ENCODE results near the gene KCNC3.

KCNC3 gene

DNA sequence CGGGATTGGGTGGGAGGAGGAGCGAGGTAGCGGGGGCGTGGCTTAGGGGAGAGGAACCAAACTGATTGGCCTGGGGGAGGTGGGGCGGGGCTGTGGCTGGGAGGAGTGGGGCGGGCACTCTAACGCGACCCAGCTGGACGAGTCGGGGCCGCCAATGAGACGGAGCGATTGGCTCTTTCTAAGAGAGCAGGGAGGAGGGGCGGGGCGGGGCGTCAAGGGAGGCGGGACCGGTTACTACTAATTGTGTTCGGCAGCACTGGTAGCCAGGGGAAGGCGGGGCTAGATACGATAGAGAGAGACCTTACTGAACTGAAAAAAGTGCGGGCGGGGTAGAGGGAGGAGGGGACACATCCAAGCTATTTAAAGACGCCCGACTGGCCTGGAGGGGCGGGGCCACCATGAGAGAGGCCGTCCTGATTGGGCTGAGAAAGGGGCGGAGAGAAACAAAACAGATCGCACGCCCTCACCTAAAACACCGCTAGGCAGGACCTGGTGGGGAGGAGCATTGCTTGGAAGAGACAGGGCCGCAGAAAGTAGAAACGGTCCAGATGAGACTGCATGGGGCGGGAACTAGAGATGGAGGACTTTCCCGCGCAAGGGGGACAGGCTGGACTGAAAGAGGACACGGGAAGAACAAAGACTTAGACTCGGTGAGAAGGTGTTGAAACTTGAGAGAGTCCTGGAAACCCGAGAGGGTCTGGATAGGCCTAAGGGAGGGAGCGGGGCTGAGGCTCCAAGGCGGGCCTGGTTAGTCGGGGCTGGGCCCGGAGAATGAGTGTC is at the start of gene KCNC3:
Gene KCNC3, minus strand, starts transcription at position 232 of the 780 bp plus-strand sequence. CDS start 295 bp downstream, outside the sequence.
- Histone ChIP-seq H3K27me3 (ENCODE audit: insufficient read depth, low read length) (peaks cover 18% of the 10 kb centered on the region), H3K9me3 (ENCODE audit: insufficient read depth, low read depth, low read length) (peaks cover 31% of the 10 kb centered on the region), H3K27ac (ENCODE audit: low read length) (no peak within 1 kb of the TSS), H3K4me1 (ENCODE audit: insufficient read depth, low read length) (no peaks in the 10 kb centered on the region), H3K36me3 (ENCODE audit: insufficient read depth, low read depth, low read length) (no peaks in the 10 kb centered on the region), H3K4me3 (ENCODE audit: low read length) (peak within 1 kb of the TSS; percentile 74), H3K9ac (ENCODE audit: low read depth, low read length) (peak within 1 kb of the TSS; percentile 68; the same call in 1 of the 2 replicates)

DNA sequence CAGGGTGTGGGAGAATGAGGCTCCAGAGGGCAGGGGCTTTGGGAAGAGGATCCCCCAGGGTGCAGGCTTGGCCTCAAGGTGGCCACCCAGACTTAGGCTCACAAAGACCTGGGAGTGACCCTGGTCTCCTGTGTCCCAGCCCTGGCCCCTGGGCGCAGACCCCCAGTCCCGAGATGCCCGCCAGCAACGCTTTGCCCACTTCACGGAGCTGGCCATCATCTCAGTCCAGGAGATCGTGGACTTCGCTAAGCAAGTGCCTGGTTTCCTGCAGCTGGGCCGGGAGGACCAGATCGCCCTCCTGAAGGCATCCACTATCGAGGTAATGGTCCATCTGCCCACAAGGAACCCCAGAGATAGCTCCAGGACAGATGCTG is 49.7 kb upstream of the KCNC3 start:
- no peak overlapping the region for H3K9ac ChIP-seq (ENCODE audit: low read depth, low read length)
- peaks cover 44% of the 10 kb centered on the region for H3K36me3 ChIP-seq (ENCODE audit: insufficient read depth, low read depth, low read length)
- no peak overlapping the region for H3K4me3 ChIP-seq (ENCODE audit: low read length)
- H3K27ac ChIP-seq (ENCODE audit: low read length) = no peak overlapping the region
- H3K9me3 ChIP-seq (ENCODE audit: insufficient read depth, low read depth, low read length) = no peaks in the 10 kb centered on the region
- no peaks in the 10 kb centered on the region; the same call in 1 of the 2 replicates for H3K4me1 ChIP-seq (ENCODE audit: insufficient read depth, low read length)
- H3K27me3 ChIP-seq (ENCODE audit: insufficient read depth, low read length) = no peaks in the 10 kb centered on the region; the same call in 1 of the 2 replicates

DNA sequence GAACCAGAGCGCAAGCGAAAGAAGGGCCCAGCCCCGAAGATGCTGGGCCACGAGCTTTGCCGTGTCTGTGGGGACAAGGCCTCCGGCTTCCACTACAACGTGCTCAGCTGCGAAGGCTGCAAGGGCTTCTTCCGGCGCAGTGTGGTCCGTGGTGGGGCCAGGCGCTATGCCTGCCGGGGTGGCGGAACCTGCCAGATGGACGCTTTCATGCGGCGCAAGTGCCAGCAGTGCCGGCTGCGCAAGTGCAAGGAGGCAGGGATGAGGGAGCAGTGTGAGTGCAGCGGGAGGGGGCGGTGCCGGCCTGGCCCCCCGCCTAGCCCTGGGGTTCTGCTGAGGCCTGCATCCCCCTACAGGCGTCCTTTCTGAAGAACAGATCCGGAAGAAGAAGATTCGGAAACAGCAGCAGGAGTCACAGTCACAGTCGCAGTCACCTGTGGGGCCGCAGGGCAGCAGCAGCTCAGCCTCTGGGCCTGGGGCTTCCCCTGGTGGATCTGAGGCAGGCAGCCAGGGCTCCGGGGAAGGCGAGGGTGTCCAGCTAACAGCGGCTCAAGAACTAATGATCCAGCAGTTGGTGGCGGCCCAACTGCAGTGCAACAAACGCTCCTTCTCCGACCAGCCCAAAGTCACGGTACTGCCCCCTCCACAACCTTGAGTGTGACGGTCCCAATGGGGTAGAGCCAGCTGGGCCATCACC is 49.1 kb upstream of the KCNC3 start:
- Histone ChIP-seq H3K36me3 (ENCODE audit: insufficient read depth, low read depth, low read length) (peaks cover 44% of the 10 kb centered on the region), H3K9ac (ENCODE audit: low read depth, low read length) (no peak overlapping the region), H3K27me3 (ENCODE audit: insufficient read depth, low read length) (no peaks in the 10 kb centered on the region; the same call in 1 of the 2 replicates), H3K9me3 (ENCODE audit: insufficient read depth, low read depth, low read length) (no peaks in the 10 kb centered on the region), H3K27ac (ENCODE audit: low read length) (no peak overlapping the region), H3K4me3 (ENCODE audit: low read length) (no peak overlapping the region), H3K4me1 (ENCODE audit: insufficient read depth, low read length) (no peaks in the 10 kb centered on the region; the same call in 1 of the 2 replicates)

DNA sequence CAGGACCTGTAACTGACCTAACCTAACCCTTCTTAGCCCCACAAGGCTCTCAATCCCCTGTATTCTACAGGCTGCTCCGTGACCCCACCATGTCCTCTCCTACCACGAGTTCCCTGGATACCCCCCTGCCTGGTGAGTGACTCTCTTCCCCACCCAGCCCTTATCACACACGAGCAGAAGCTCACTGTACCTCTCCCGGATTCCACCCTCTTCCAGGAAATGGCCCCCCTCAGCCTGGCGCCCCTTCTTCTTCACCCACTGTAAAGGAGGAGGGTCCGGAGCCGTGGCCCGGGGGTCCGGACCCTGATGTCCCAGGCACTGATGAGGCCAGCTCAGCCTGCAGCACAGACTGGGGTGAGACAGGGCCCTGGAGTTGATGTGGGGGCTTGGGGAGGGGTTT is 48.3 kb upstream of the KCNC3 start:
- no peaks in the 10 kb centered on the region for H3K4me1 ChIP-seq (ENCODE audit: insufficient read depth, low read length)
- no peaks in the 10 kb centered on the region for H3K27me3 ChIP-seq (ENCODE audit: insufficient read depth, low read length)
- peaks cover 44% of the 10 kb centered on the region for H3K36me3 ChIP-seq (ENCODE audit: insufficient read depth, low read depth, low read length)
- no peak overlapping the region for H3K9ac ChIP-seq (ENCODE audit: low read depth, low read length)
- no peak overlapping the region for H3K27ac ChIP-seq (ENCODE audit: low read length)
- no peaks in the 10 kb centered on the region for H3K9me3 ChIP-seq (ENCODE audit: insufficient read depth, low read depth, low read length)
- H3K4me3 ChIP-seq (ENCODE audit: low read length) = no peak overlapping the region; the same call in 1 of the 2 replicates

DNA sequence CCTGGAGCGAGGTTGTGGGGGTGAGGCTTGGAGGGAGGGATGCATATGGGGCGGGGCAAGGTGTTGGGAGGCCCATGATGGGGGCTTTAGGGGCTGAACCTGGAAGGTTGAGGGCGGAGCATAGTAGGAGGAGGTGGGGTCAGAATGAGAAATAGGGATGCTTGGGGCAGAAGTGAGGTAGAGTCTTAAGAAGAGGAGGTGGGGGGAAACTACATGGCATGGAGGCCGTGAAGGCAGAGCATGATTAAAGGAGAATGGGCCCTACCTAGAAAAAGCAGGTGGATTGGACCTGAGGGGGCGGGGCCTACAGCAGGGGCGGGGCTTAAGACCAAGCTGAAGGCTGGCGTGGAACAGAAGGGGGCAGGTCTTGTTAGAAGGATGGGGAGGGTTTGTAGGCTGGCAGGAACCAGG is 47.9 kb upstream of the KCNC3 start:
- H3K9ac ChIP-seq (ENCODE audit: low read depth, low read length) = no peak overlapping the region
- no peaks in the 10 kb centered on the region for H3K4me1 ChIP-seq (ENCODE audit: insufficient read depth, low read length)
- H3K4me3 ChIP-seq (ENCODE audit: low read length) = peak overlapping the region; percentile 51; the same call in 1 of the 2 replicates
- H3K27me3 ChIP-seq (ENCODE audit: insufficient read depth, low read length) = no peaks in the 10 kb centered on the region
- no peaks in the 10 kb centered on the region for H3K9me3 ChIP-seq (ENCODE audit: insufficient read depth, low read depth, low read length)
- no peak overlapping the region for H3K27ac ChIP-seq (ENCODE audit: low read length)
- H3K36me3 ChIP-seq (ENCODE audit: insufficient read depth, low read depth, low read length) = peaks cover 44% of the 10 kb centered on the region

DNA sequence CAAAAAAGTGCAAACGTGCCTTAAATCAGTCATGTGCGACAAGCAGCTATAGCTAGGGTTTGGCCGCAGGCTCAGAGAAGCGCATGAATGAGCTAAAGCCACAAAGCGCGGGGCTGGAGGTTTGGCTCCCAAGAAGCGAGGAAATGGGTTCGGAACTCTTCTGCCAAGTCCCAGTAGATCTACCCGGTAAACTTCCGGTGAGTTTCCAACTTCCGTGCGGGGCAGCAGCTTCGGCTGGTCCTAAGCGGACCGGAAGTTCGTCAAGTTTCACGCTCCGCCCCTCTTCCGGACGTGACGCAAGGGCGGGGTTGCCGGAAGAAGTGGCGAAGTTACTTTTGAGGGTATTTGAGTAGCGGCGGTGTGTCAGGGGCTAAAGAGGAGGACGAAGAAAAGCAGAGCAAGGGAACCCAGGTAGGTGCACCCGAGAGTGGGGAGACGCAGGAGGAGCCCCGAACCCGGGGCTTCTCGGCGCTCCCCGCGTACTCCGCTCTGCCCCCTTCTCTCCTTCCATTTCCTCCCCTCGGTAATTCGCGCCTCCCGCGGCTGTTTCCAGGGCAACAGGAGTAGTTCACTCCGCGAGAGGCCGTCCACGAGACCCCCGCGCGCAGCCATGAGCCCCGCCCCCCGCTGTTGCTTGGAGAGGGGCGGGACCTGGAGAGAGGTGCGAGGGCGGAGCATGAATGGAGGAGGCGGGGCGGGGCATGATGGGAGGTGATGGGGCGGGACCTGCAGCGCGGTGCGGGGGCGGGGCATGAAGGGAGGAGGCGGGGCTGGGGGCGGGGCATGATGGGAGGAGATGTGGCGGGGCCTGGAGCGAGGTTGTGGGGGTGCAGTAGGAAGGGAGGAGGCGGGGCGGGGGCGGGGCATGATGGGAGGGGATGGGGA is 47.2 kb upstream of the KCNC3 start, which contains the start of gene NR1H2:
Gene NR1H2, plus strand, starts transcription at position 292 of the 885 bp plus-strand sequence. CDS start 1,149 bp downstream, outside the sequence.
- no peaks in the 10 kb centered on the region for H3K27me3 ChIP-seq (ENCODE audit: insufficient read depth, low read length)
- peak within 1 kb of the TSS; percentile 96 for H3K9ac ChIP-seq (ENCODE audit: low read depth, low read length)
- H3K9me3 ChIP-seq (ENCODE audit: insufficient read depth, low read depth, low read length) = no peaks in the 10 kb centered on the region
- H3K4me1 ChIP-seq (ENCODE audit: insufficient read depth, low read length) = no peaks in the 10 kb centered on the region
- peaks cover 39% of the 10 kb centered on the region for H3K36me3 ChIP-seq (ENCODE audit: insufficient read depth, low read depth, low read length)
- peak within 1 kb of the TSS; percentile 97 for H3K4me3 ChIP-seq (ENCODE audit: low read length)
- peak within 1 kb of the TSS; percentile 57 for H3K27ac ChIP-seq (ENCODE audit: low read length)

DNA sequence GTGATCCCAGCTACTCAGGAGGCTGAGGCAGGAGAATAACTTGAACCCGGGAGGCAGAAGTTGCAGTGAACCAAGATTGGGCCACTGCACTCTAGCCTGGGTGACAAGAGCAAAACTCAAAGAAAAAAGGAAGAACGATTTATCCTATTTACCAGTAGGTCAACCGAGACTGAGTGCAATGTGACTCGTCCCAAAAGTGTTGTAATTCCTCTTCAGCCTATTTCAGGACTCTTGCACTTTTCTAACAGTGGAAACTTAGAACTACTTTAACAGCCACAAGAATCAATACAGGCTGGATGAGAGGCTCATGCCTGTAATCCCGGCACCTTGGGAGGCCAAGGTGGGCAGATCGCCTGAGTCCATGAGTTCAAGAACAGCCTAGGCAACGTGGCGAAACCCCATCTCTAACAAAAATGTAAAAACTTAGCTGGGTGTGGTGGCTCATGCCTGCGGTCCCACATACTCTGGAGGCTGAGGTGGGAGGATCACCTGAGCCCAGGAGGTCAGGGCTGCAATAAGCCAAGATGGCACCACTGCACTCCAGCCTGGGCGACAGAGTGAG is 42.8 kb upstream of the KCNC3 start:
- Histone ChIP-seq H3K4me1 (ENCODE audit: insufficient read depth, low read length) (no peaks in the 10 kb centered on the region), H3K27ac (ENCODE audit: low read length) (no peak overlapping the region), H3K36me3 (ENCODE audit: insufficient read depth, low read depth, low read length) (no peaks in the 10 kb centered on the region), H3K27me3 (ENCODE audit: insufficient read depth, low read length) (no peaks in the 10 kb centered on the region), H3K4me3 (ENCODE audit: low read length) (no peak overlapping the region), H3K9ac (ENCODE audit: low read depth, low read length) (no peak overlapping the region), H3K9me3 (ENCODE audit: insufficient read depth, low read depth, low read length) (no peaks in the 10 kb centered on the region)

DNA sequence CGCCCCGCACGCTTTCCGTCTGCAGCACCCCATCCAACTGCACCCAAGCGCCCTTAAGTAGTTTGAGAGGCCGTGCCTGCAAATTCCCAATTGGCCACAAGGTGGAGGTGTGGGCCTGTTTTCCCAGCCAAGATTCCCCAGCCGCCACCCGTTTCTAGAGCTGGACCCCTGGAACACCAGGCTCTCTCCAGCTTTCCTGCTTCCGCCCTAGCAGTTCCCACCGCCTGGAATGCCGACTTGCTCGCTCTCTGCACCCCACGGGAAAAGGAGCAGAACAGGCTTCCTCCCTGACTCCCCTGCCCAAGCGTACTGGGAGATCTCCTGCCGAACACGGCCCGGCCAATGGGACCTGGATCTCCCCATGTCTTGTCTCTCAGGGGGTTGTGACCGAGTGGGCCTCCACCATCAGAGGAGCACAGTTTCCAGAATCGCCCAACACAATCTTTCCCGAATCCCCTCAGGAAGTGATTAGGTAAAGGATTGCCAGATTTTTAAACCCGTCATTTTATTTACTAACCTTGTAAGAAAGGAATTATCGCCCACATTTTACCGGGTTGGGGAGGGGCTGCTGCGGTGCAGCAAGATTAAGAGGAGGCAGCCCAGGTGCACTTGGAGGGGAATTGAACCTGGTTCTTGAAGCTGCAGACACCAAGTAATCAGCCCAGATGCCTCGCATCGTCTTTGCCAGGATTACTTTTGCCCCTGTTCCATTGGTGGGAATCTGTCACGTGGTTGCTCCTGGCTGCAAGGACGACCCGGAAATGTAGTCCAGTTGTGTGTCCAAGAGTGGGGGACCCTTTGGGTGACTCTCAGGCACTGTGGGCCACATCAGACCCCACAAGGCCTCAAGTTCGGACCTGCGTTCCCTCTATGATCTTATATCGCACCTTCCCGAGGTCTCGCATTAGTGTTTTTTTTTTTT is 39.7 kb upstream of the KCNC3 start:
- no peaks in the 10 kb centered on the region for H3K4me1 ChIP-seq (ENCODE audit: insufficient read depth, low read length)
- peak overlapping the region; percentile 72 for H3K4me3 ChIP-seq (ENCODE audit: low read length)
- H3K27ac ChIP-seq (ENCODE audit: low read length) = no peak overlapping the region
- H3K27me3 ChIP-seq (ENCODE audit: insufficient read depth, low read length) = no peaks in the 10 kb centered on the region
- peak overlapping the region; percentile 72; the same call in 1 of the 2 replicates for H3K9ac ChIP-seq (ENCODE audit: low read depth, low read length)
- no peaks in the 10 kb centered on the region for H3K36me3 ChIP-seq (ENCODE audit: insufficient read depth, low read depth, low read length)
- H3K9me3 ChIP-seq (ENCODE audit: insufficient read depth, low read depth, low read length) = no peaks in the 10 kb centered on the region

DNA sequence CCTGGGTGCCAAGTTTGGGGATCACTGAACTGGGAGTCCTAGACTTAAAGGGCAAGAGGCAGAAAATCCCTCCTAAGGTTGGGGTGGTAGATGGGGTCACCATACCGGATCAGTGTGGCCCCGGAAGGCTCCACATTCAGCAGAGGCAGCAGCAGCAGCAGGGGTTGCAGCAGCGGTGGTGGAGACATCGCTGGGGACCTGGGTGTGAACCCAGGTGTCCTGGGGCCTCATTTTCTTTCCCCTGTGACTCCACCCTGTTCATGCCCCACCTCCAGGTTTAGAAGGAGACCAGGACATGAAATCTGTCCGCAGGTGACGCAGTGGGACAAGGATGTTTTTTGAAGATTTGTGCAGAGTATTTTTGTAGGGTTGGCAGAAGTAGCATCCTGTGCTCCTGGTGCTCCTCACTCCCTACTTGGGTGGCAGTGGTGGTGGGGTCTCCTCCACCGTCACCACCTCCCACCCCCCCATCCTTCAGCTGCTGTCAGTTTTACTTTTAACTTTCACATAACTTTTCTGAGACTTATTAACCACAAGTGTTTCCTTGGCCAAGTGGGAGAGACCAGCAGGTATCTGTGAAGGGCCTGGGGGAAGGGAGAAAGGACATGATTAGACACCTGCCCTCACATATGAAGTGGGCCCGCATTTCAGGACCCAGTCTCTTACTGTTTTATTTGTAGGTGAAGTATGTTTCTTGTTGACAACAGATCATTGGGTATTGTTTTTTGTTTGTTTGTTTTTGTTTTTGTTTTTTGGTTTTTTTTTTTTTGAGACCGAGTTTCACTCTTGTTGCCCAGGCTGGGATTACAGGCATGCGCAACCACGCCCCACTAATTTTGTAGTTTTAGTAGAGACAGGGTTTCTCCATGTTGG is 36.5 kb upstream of the KCNC3 start, which contains the start of gene NAPSA:
Gene NAPSA, minus strand, starts transcription at position 206 of the 873 bp plus-strand sequence. Its CDS starts 18 bp downstream, at position 188.
- H3K9ac ChIP-seq (ENCODE audit: low read depth, low read length) = no peak within 1 kb of the TSS

More for the DNA sequence above, 36.5 kb upstream of the KCNC3 start, which contains the start of gene NAPSA:
- no peaks in the 10 kb centered on the region for H3K4me1 ChIP-seq (ENCODE audit: insufficient read depth, low read length)
- peaks cover 19% of the 10 kb centered on the region for H3K9me3 ChIP-seq (ENCODE audit: insufficient read depth, low read depth, low read length)
- H3K27me3 ChIP-seq (ENCODE audit: insufficient read depth, low read length) = no peaks in the 10 kb centered on the region
- H3K4me3 ChIP-seq (ENCODE audit: low read length) = no peak within 1 kb of the TSS
- no peak within 1 kb of the TSS for H3K27ac ChIP-seq (ENCODE audit: low read length)
- no peaks in the 10 kb centered on the region for H3K36me3 ChIP-seq (ENCODE audit: insufficient read depth, low read depth, low read length)

All from iPS-20b (cell line).